HepG2 (cell line): ENCODE data around the gene TRH. TPM values are rescaled to one million over a fixed set of nuclear protein-coding genes. Genes with fewer than 3 reads are reported as not detected.

ENCODE experiments used
- ATAC-seq: fragments of 200-7000 bp; cut with Tn5 transposase; 3 replicates; pipeline ENCODE4 v1.9.1; 2020; ENCODE audit warnings: mild to moderate bottlenecking, moderate library complexity
- BruUV-seq: library from RNA; stranded (reverse); fragments of 400-500 nt; replicated peaks from 2 replicates; lab custom pipeline; 2021; lab: Mats Ljungman, UMichigan
- CTCF ChIA-PET: fragments of 300-600 bp; formaldehyde crosslinking; extraction: SDS; loops from one replicate; lab custom pipeline; 2021; ENCODE audit warnings: low total read pairs, inconsistent platforms, low intra/inter-chr PET ratio; lab: Yijun Ruan, JAX
- POLR2A ChIA-PET: fragments of 350-600 bp; sonication (Branson Sonifier 250); formaldehyde crosslinking; loops from one replicate; lab custom pipeline; 2020; ENCODE audit warnings: antibody characterized with exemption, inconsistent platforms; lab: Yijun Ruan, JAX
- DNase-seq: peaks from one replicate; pipeline ENCODE4 v3.0.0-alpha.2; 2015; ENCODE audit warnings: low spot score
- FAIRE-seq: peaks from 3 replicates; lab custom pipeline; 2011; peaks lifted over from hg19 to GRCh38; lab: Jason Lieb, UNC
- H2AFZ ChIP-seq: one replicate; pipeline ENCODE4 v1.6.1; 2011; ENCODE audit warnings: low read length, inconsistent platforms
- H3K27ac ChIP-seq: fragments of 300-600 bp; 3 replicates; pipeline ENCODE4 v1.8.0; 2011; ENCODE audit warnings: mixed run types, mild to moderate bottlenecking, mixed read lengths, low read length, inconsistent platforms; ENCODE audit not compliant: insufficient read depth; ENCODE audit errors: extremely low read length
- H3K27me3 ChIP-seq, 2 experiments: fragments of 200-600 bp in 1 of 2; 2 replicates in 1 of 2; 3 replicates in 1 of 2; pipeline versions ENCODE4 v1.6.0 to v1.8.0; 2011; ENCODE audit warnings: low read length in 2 of 2, mild to moderate bottlenecking in 2 of 2, moderate library complexity in 2 of 2, inconsistent platforms in 1 of 2; ENCODE audit not compliant: insufficient read depth in 2 of 2, control insufficient read depth in 1 of 2
- H3K36me3 ChIP-seq, 2 experiments: fragments of 200-600 bp in 1 of 2; replicated peaks in 1 of 2; 2 replicates in 1 of 2; 3 replicates in 1 of 2; pipeline versions ENCODE4 v1.5.1 to v1.8.0; 2011; ENCODE audit warnings: low read length in 2 of 2, inconsistent platforms in 1 of 2; ENCODE audit not compliant: insufficient read depth in 2 of 2, control insufficient read depth in 1 of 2
- H3K4me1 ChIP-seq: 2 replicates; pipeline ENCODE4 v1.5.1; 2012; ENCODE audit warnings: low read length, inconsistent platforms; ENCODE audit not compliant: insufficient read depth
- H3K4me2 ChIP-seq: 2 replicates; pipeline ENCODE4 v1.6.0; 2011; ENCODE audit warnings: low read depth, low read length, inconsistent platforms
- H3K4me3 ChIP-seq, 3 experiments: fragments of 200-600 bp in 1 of 3; sonication (generic), shearing (Covaris generic) in 1 of 3; replicated peaks in 1 of 3; 2 replicates each; pipeline ENCODE4 v1.5.1; 2011 to 2016; ENCODE audit warnings: low read length in 3 of 3, inconsistent platforms in 2 of 3, low read depth in 2 of 3, mild to moderate bottlenecking in 2 of 3, control low read depth in 1 of 3, mixed read lengths in 1 of 3; ENCODE audit not compliant: insufficient read depth in 1 of 3
- H3K79me2 ChIP-seq: one replicate; pipeline ENCODE4 v1.6.1; 2011; ENCODE audit warnings: low read length, inconsistent platforms; ENCODE audit not compliant: insufficient read depth
- H3K9ac ChIP-seq: 2 replicates; pipeline ENCODE4 v1.6.0; 2011; ENCODE audit warnings: mild to moderate bottlenecking, low read depth, low read length, inconsistent platforms; ENCODE audit not compliant: insufficient read depth
- H3K9me3 ChIP-seq: 2 replicates; pipeline ENCODE4 v1.5.1; 2012; ENCODE audit warnings: mild to moderate bottlenecking, low read length
- H4K20me1 ChIP-seq: 2 replicates; pipeline ENCODE4 v1.6.0; 2011; ENCODE audit warnings: inconsistent platforms, mild to moderate bottlenecking, low read length, moderate library complexity; ENCODE audit not compliant: insufficient read depth
- AHR ChIP-seq: IDR thresholded peaks from 2 replicates; pipeline ENCODE4 v1.6.1; 2018; ENCODE audit warnings: missing genetic modification reagents, missing compliant biosample characterization
- KAT2B ChIP-seq: fragments of 150-350 bp; IDR thresholded peaks from 2 replicates; pipeline ENCODE4 v1.6.1; 2014; ENCODE audit warnings: low read depth, low read length, borderline replicate concordance
- MAFF ChIP-seq: IDR thresholded peaks from 2 replicates; pipeline ENCODE4 v1.6.1; 2011; ENCODE audit warnings: low read depth, low read length, improper control_type of control experiment
- MBNL3 ChIP-seq: fragments of 250-450 bp; sonication (Bioruptor Pico); conservative IDR thresholded peaks from 2 replicates; pipeline ENCODE4 v1.8.0; 2022; ENCODE audit warnings: mild to moderate bottlenecking, inconsistent platforms
- NONO ChIP-seq, 2 experiments: fragments of 450-650 bp in 1 of 2; sonication (generic) in 1 of 2; formaldehyde crosslinking in 1 of 2; IDR thresholded peaks in 1 of 2; conservative IDR thresholded peaks in 1 of 2; 2 replicates each; pipeline versions ENCODE4 v1.6.1 to v1.8.0; 2017 to 2022; ENCODE audit warnings: mild to moderate bottlenecking in 1 of 2, missing genetic modification reagents in 1 of 2, moderate library complexity in 1 of 2
- PHF20 ChIP-seq: sonication (generic); formaldehyde crosslinking; IDR thresholded peaks from 2 replicates; pipeline ENCODE4 v1.5.0; 2020; ENCODE audit warnings: mild to moderate bottlenecking, missing genetic modification reagents
- PRPF4 ChIP-seq: fragments of 200-400 bp; formaldehyde crosslinking; IDR thresholded peaks from 2 replicates; pipeline ENCODE4 v1.6.1; 2016; ENCODE audit warnings: low read length, low read depth; ENCODE audit not compliant: poor library complexity, severe bottlenecking
- RAD51 ChIP-seq: fragments of 450-650 bp; IDR thresholded peaks from 2 replicates; pipeline ENCODE4 v1.6.1; 2016; ENCODE audit warnings: borderline replicate concordance
- SIX4 ChIP-seq: sonication (generic); formaldehyde crosslinking; IDR thresholded peaks from 2 replicates; pipeline ENCODE4 v1.4.0; 2020; ENCODE audit warnings: missing genetic modification reagents
- TP53 ChIP-seq: sonication (generic); formaldehyde crosslinking; conservative IDR thresholded peaks from 2 replicates; pipeline ENCODE4 v1.4.0; 2020; ENCODE audit warnings: missing genetic modification reagents
- YEATS4 ChIP-seq: sonication (generic); formaldehyde crosslinking; IDR thresholded peaks from 2 replicates; pipeline ENCODE4 v1.4.0; 2020; ENCODE audit warnings: missing genetic modification reagents, borderline replicate concordance
- ZNF354B ChIP-seq: sonication (generic); formaldehyde crosslinking; IDR thresholded peaks from 2 replicates; pipeline ENCODE4 v1.8.0; 2022; ENCODE audit warnings: mild to moderate bottlenecking, missing genetic modification reagents
- ZNF660 ChIP-seq: sonication (generic); formaldehyde crosslinking; IDR thresholded peaks from 2 replicates; pipeline ENCODE4 v1.5.1; 2020; ENCODE audit warnings: mild to moderate bottlenecking, low read depth, missing genetic modification reagents, borderline replicate concordance
- ZNF7 ChIP-seq: IDR thresholded peaks from 2 replicates; pipeline ENCODE4 v1.6.1; 2016; ENCODE audit warnings: missing biosample characterization, missing genetic modification reagents
- ZZZ3 ChIP-seq: sonication (generic); formaldehyde crosslinking; IDR thresholded peaks from 2 replicates; pipeline ENCODE4 v1.4.0; 2020; ENCODE audit warnings: missing genetic modification reagents, mild to moderate bottlenecking, borderline replicate concordance
- WGBS: methylation state at CpG from one replicate; pipeline ENCODE4 v1.1.6; 2017; ENCODE audit warnings: low lambda C conversion rate; 5-methylcytosine and 5-hydroxymethylcytosine counted together
- in situ Hi-C: cut with HindIII; loops from 2 replicates; pipeline ENCODE4 v1.10.0; 2017; ENCODE audit warnings: low pct_unique_long_range_greater_than_20kb; ENCODE audit not compliant: extremely low pct_ligation_motif_present
- intact Hi-C: fragments of 100-400 bp; cut with micrococcal nuclease; formaldehyde crosslinking; loops from one replicate; pipeline ENCODE4 v1.10.0; 2022; ENCODE audit not compliant: unreplicated experiment
- polyA plus RNA-seq, 8 experiments: library from polyadenylated mRNA; depleted of rRNA in 3 of 8; stranded (reverse) in 7 of 8; unstranded in 1 of 8; fragments of >200 nt; fragmentation: Illumina TruSeq in 4 of 8; extraction: Trizol in 4 of 8; gene quantifications; 2 replicates each; pipeline versions ENCODE4 v1.2.1 to v1.2.3, GENCODE V29; 2011 to 2016; ENCODE audit warnings: low read depth in 4 of 8, missing spikeins in 1 of 8, mixed read lengths in 1 of 8; ENCODE audit not compliant: insufficient read depth in 1 of 8
- total RNA-seq, 5 experiments: library from RNA; depleted of rRNA; stranded (reverse); fragments of >200 nt; fragmentation: Illumina TruSeq; extraction: Trizol; gene quantifications; 2 replicates each; pipeline ENCODE4 v1.2.3, GENCODE V29; 2016; ENCODE audit warnings: low read depth in 1 of 5
- TF ChIP-seq, protein P1 (sequence below), 2 experiments: IDR thresholded peaks; 2 replicates each; pipeline ENCODE4 v1.6.1; 2011 to 2012; ENCODE audit warnings: low read length in 2 of 2, borderline replicate concordance in 1 of 2, low read depth in 1 of 2, mild to moderate bottlenecking in 1 of 2, moderate library complexity in 1 of 2
- TF ChIP-seq, protein P2 (sequence below): sonication (generic); formaldehyde crosslinking; IDR thresholded peaks from 2 replicates; pipeline ENCODE4 v1.4.0; 2020; ENCODE audit warnings: mild to moderate bottlenecking, missing genetic modification reagents
- TF ChIP-seq, protein P3 (sequence below): fragments of 450-650 bp; IDR thresholded peaks from 2 replicates; pipeline ENCODE4 v1.6.1; 2017

The TRH gene
- total and polyA plus RNA-seq, 2 of the 13 experiments (the other 11 are each of a cell fraction or from before 2014, with no cell fraction given), result not detected

DNA sequence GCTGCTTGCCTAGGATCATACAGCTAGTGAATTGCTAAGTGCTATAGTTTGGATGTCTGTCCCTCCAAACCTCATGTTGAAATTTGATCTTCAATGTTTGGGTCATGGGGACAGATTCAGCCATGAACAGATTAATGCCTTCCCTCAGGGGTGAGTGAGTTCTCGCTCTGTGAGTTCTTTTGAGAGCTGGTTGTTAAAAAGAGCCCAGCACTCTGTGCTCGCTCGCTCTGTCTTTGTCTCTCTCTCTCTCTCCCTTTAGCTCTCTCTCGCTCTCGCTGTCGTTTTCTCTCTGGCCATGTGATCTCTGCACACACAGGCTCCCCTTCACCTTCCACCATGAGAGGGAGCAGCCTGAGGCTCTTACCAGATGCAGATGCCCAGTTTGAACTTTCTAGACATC is 14.9 kb downstream of the TRH start:
- Histone ChIP-seq H4K20me1 (no peaks in the 10 kb centered on the region), H2AFZ (no peak overlapping the region), H3K27ac (no peak overlapping the region), H3K79me2 (no peaks in the 10 kb centered on the region), H3K4me1 (no peaks in the 10 kb centered on the region), H3K27me3 (peaks cover 0 to 11% of the 10 kb centered on the region in 2 experiments; a peak in 3 of 5 replicates), H3K9ac (no peak overlapping the region), H3K4me2 (no peak overlapping the region), H3K4me3 (no peak overlapping the region), H3K9me3 (no peaks in the 10 kb centered on the region), H3K36me3 (no peaks in the 10 kb centered on the region)
- ATAC-seq (no peak), FAIRE-seq (no peak), DNase-seq (no peak)
- ChIA-PET POLR2A (no interaction called here), CTCF (no interaction called here)
- 15% methylated on average over 6 of the region's 6 CpGs for WGBS
- in situ Hi-C loops (no loop called here), intact Hi-C loops (no loop called here)
- no peak for TF ChIP-seq YEATS4 (CRISPR knock-in tag)
- no peak for TF ChIP-seq TP53 (CRISPR knock-in tag)
- no peak for TF ChIP-seq ZNF660 (CRISPR knock-in tag)
- no peak for TF ChIP-seq SIX4 (CRISPR knock-in tag)
- TF ChIP-seq NONO (IDR thresholded peaks at IDR 0.05), result no peak
- no peak for TF ChIP-seq NONO (CRISPR knock-in tag; conservative IDR thresholded peaks at IDR 0.05)
- TF ChIP-seq KAT2B, result no peak
- no peak for TF ChIP-seq PRPF4
- no peak for TF ChIP-seq RAD51
- no peak for TF ChIP-seq ZZZ3 (CRISPR knock-in tag)
- no peak for TF ChIP-seq PHF20 (CRISPR knock-in tag)
- TF ChIP-seq, protein P1, sequence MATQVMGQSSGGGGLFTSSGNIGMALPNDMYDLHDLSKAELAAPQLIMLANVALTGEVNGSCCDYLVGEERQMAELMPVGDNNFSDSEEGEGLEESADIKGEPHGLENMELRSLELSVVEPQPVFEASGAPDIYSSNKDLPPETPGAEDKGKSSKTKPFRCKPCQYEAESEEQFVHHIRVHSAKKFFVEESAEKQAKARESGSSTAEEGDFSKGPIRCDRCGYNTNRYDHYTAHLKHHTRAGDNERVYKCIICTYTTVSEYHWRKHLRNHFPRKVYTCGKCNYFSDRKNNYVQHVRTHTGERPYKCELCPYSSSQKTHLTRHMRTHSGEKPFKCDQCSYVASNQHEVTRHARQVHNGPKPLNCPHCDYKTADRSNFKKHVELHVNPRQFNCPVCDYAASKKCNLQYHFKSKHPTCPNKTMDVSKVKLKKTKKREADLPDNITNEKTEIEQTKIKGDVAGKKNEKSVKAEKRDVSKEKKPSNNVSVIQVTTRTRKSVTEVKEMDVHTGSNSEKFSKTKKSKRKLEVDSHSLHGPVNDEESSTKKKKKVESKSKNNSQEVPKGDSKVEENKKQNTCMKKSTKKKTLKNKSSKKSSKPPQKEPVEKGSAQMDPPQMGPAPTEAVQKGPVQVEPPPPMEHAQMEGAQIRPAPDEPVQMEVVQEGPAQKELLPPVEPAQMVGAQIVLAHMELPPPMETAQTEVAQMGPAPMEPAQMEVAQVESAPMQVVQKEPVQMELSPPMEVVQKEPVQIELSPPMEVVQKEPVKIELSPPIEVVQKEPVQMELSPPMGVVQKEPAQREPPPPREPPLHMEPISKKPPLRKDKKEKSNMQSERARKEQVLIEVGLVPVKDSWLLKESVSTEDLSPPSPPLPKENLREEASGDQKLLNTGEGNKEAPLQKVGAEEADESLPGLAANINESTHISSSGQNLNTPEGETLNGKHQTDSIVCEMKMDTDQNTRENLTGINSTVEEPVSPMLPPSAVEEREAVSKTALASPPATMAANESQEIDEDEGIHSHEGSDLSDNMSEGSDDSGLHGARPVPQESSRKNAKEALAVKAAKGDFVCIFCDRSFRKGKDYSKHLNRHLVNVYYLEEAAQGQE (IDR thresholded peaks at IDR 0.05; ENCODE audit: borderline replicate concordance in 1 of 2, low read depth in 1 of 2, low read length in 2 of 2), result no peak
- TF ChIP-seq AHR, result no peak
- TF ChIP-seq ZNF354B (CRISPR knock-in tag), result no peak
- TF ChIP-seq, protein P2, sequence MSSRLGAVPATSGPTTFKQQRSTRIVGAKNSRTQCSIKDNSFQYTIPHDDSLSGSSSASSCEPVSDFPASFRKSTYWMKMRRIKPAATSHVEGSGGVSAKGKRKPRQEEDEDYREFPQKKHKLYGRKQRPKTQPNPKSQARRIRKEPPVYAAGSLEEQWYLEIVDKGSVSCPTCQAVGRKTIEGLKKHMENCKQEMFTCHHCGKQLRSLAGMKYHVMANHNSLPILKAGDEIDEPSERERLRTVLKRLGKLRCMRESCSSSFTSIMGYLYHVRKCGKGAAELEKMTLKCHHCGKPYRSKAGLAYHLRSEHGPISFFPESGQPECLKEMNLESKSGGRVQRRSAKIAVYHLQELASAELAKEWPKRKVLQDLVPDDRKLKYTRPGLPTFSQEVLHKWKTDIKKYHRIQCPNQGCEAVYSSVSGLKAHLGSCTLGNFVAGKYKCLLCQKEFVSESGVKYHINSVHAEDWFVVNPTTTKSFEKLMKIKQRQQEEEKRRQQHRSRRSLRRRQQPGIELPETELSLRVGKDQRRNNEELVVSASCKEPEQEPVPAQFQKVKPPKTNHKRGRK (CRISPR knock-in tag), result no peak
- no peak for TF ChIP-seq MAFF
- TF ChIP-seq MBNL3 (CRISPR knock-in tag), result no peak
- TF ChIP-seq ZNF7, result no peak
- TF ChIP-seq, protein P3, sequence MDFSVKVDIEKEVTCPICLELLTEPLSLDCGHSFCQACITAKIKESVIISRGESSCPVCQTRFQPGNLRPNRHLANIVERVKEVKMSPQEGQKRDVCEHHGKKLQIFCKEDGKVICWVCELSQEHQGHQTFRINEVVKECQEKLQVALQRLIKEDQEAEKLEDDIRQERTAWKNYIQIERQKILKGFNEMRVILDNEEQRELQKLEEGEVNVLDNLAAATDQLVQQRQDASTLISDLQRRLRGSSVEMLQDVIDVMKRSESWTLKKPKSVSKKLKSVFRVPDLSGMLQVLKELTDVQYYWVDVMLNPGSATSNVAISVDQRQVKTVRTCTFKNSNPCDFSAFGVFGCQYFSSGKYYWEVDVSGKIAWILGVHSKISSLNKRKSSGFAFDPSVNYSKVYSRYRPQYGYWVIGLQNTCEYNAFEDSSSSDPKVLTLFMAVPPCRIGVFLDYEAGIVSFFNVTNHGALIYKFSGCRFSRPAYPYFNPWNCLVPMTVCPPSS, result no peak
- BruUV-seq, result no TSS peak
